ENCODE data around the gene VSTM1.
"Not testable (repeated sequence)": the region's sequence is repeated elsewhere in the genome, so short reads cannot be mapped to it uniquely, and the experiment has no call there.

Gene VSTM1

DNA sequence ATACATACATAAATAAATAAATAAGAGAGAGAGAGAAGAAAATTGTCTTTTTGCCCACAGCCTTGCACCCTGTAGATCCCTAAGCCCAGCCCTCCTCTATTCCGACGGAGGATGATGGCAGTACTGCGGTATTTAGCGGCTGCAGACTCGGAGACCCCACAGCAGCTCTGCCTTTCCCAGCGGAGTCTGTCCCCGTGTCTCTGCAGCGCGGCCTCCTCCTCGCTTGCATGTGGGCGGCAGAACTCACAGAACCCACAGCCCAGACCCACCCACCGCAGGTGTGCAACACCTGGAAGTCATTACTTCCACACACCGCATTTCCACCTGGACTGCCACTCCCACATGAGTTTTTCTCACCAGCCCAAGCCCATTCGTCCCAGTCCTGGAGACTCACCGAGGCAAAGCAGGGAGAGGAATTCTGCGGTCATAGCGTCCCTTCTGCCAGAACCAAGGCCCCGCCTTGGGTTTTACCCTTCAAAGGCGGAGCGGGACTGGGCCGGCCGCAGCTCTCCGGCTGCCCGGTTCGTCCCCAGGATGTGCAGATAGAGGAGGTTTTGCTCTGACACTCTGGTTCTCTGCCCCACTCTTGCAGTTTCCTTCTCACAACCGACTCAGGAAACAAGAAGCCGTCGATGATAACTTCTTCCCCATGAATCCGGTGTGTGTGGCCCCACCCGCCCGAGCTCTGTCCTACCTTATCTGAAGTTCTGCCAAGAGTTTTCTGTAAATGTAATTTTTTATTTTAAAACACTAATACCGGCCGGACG lies at the start of gene VSTM1:
Gene VSTM1, minus strand, starts transcription at position 548 of the 767 bp plus-strand sequence. Its CDS starts 120 bp downstream, at position 428.
- DNase-seq: peak; percentile 75 to 77

GRCh38 chr19:54109651-54110050 lies 46.0 kb upstream of the VSTM1 start:
- DNase-seq: no peak

DNA sequence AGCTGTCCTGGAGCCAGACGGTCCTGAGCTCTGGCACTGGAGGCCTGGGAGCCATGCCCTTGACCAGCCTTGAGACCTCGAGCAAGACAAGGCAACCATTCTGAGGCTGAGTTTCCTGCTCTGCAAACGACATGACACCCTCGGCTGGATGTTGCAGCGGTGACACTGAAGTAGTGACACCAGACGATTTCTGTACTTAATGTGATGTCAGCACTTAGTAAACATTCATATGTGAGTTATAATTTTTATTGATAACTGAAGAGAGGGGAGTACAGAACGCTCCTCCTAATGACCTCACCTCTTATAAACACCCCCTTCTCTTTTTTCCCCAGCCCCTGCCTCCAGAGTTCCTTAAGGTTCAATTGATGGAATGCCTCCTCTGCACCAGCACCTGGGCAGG lies 44.8 kb upstream of the VSTM1 start:
- no peak for DNase-seq

DNA sequence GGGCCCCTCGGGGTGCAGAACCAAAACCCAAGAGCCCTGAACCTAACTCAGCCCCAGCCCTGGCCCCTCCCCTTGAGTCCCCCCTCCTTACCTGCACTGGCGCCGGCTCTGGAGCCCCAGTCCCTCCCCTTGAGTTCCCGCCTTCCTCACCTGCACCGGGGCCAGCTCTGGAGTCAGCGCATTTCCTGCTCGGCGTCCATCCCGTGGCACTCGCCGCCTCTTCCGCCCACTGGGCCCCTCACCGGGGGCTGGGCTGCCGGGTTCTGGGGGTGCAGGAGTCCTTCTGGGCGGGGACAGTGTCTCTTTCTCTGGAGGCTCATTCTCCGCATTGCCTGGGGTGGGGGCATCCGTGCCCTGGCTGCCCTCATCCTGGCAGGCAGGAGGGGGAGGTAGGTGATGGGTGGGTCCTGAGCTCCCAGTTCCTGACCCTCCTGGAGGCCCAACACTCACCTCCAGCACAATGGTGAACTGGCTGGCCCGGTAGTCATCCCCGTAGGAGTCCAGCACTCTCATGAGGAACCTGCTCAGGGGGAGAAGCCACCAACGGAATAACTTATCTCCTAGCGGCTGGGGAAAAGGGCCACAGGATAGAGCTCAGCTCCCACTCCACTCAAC lies 44.3 kb upstream of the VSTM1 start:
- no peak for DNase-seq

- DNase-seq: no peak
Measured at GRCh38 chr19:54106716-54107115, 43.0 kb upstream of the VSTM1 start.

GRCh38 chr19:54105796-54106195 lies 42.1 kb upstream of the VSTM1 start:
- DNase-seq: no peak

GRCh38 chr19:54104998-54105715 lies 41.5 kb upstream of the VSTM1 start:
- DNase-seq: no peak

DNA sequence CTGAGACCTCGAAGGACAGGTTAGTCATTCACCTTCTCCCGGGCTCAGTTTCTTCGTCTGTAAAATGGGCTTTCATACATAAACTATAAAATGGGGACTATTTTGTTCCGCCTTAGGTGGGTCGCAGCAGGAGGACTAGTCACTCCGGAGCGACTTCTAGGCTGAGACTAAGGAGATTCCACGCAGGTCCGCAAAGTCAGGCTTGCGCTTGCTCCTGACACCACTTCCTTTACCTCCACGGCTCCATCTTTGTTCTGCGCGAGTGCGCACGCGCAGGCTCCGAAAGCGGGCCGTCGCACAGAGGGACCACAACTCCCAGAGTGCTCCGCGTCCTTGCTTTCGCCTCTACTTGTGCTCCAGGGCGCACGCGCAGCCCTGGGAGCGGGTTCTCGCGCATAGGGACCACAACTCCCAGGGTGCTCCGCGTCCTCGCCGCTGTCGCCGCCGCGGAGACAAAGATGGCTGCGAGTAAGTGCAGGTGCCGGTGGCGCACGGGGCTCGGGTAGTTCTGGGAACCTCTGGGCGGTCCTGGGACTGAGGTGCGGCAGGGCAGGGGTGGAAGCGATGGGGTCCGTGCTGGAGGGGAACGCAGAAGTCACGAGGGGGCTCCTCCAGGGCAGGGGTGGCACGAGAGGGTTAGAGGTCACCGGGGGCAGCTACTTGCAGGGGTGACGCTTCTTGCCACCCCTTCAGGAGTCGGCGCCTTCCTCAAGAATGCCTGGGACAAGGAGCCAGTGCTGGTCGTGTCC lies 38.9 kb upstream of the VSTM1 start, which contains the start of gene NDUFA3:
Gene NDUFA3, plus strand, starts transcription at position 435 of the 749 bp plus-strand sequence. Its CDS starts 24 bp downstream, at position 459.
- DNase-seq: peak; percentile 96

DNA sequence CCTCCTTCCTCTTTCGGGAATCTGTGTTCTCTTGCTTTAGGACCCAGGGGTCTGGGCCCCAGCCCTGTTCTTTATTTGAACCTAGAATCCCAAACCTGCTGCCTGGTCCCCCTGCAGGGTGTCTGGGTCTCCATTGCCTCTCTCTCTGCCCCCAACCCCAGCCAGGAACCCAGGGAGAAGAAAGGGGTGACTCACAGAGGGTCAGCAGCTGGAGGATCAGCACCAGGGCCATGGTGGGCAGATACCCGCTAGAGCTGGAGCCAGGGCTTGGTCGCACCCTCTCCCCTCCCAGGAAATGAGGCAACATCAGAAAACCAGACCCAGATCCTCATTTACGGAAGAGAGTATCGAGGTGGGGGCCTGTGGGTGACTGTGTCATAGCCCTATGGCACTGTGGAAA lies 36.9 kb upstream of the VSTM1 start, which contains the start of gene OSCAR:
Gene OSCAR, minus strand, starts transcription at position 243 of the 400 bp plus-strand sequence. Its CDS starts 11 bp downstream, at position 232.
- DNase-seq: peak; percentile 82 to 84

- not testable (repeated sequence) for DNase-seq
Measured at GRCh38 chr19:54099903-54100255, 36.2 kb upstream of the VSTM1 start.

DNA sequence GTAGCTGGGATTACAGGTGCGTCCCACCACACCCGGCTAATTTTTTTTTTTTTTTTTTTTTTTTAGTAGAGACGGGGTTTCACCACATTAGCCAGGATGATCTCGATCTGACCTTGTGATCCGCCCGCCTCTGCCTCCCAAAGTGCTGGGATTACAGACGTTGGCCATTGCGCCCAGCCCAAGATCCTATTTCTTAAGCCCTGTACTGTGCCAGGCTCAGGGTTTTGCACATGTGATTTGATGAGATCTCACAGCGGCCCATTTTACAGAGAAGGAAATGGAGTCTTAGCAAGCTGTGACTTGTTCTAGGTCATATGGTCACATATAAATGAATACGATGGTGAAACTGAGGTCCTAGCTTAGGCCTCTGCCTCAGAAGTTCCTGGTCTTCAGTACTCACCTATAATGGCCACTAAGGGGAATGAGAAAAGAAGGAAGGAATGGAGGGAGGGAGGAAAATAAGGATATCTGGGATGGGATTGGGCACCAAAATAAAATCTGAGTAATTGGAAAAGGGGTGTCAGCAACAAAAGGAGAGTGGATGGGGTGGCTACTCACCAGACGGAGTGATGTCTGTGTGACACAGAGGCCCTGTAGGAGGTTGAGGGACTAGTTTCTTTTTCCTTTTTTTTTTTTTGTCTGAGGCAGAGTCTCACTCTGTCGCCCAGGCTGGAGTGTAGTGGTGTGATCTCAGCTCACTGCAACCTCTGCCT lies 35.6 kb upstream of the VSTM1 start:
- no peak for DNase-seq

- peak; percentile 42 to 65 for DNase-seq
Measured at GRCh38 chr19:54096617-54097106, 33.0 kb upstream of the VSTM1 start.

GRCh38 chr19:54095859-54096616 lies 32.3 kb upstream of the VSTM1 start:
- not testable (repeated sequence) for DNase-seq

GRCh38 chr19:54095136-54095858 lies 31.6 kb upstream of the VSTM1 start:
- no peak for DNase-seq

GRCh38 chr19:54094426-54095000 lies 30.8 kb upstream of the VSTM1 start:
- DNase-seq: peak; percentile 21 to 39

DNA sequence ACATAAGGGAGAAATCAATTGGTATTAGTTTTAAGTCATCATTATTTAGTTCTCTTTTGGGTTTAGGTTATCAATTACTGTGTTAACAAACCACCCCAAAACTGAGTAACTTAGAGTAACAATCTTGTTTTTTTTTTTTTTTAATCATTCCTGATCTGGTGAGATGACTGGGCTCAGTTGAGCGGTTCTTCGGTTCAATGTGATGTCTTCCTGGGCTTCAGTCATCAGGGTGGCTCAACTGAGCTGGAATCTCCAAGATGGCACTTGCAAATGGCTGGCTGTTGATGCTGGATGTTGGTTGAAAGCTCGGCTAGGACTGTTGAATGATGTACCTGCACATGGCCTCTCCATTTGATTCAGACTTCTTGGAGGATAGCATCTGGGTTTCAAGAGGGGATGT lies 20.7 kb upstream of the VSTM1 start:
- no peak for DNase-seq

- DNase-seq: peak; percentile 44 to 51
Measured at GRCh38 chr19:54081032-54081431, 17.3 kb upstream of the VSTM1 start, which contains the start of gene TARM1. Gene TARM1, minus strand, starts transcription at chr19:54081365. Its CDS starts 25 bp downstream, at chr19:54081340.

- peak; percentile 89 to 95 for DNase-seq
Measured at GRCh38 chr19:54077334-54077733, 13.6 kb upstream of the VSTM1 start.

GRCh38 chr19:54074851-54075250 lies 11.2 kb upstream of the VSTM1 start:
- no peak for DNase-seq

DNA sequence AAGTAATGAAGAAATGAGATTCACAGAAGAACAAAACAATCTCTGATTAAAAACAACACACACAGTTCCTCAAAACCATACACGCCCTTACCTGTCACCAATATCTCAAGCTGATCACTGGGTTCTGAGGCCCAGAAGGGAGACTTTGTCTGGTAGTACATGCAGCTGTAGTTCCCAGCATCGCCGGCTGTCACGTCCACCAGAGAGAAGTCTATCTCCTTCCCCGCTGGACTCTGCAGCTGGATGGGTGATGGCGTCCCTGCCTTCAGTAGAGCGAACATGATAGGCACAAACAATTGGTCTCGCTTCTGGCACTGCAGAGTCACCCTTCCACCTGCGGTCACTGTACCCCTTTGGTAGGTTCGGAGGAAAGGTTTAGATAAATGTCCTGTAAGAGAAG lies 10.1 kb upstream of the VSTM1 start:
- no peak for DNase-seq

All from Kasumi-1 (cell line).